Activated gamma-delta T cell (primary cell): ENCODE measurements around the gene STRN4.
"Not testable (repeated sequence)": the region's sequence is repeated elsewhere in the genome, so short reads cannot be mapped to it uniquely, and the experiment has no call there.

Experiments used
- DNase-seq: peaks from one replicate; lab custom pipeline; 2025; lab: John Stamatoyannopoulos, UW

The STRN4 gene

GRCh38 chr19:46775642-46776258 lies 29.5 kb upstream of the STRN4 start:
- DNase-seq = no peak

DNA sequence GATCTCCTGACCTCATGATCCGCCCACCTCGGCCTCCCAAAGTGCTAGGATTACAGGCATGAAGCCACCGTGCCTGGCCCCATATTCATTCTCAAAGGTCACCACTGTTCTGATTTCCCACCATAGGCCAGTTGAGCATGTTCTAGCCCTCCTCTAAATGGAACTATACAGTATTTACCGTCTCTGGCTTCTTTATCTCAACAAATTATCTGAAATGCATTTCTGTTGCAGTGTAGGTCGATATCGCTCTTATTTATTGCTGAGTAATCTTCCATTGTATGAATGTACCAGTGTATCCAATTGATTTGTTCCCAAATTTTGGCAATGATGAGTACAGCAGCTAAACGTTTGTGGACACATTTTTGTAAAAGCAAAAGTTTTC lies 26.8 kb upstream of the STRN4 start:
- no peak for DNase-seq

DNA sequence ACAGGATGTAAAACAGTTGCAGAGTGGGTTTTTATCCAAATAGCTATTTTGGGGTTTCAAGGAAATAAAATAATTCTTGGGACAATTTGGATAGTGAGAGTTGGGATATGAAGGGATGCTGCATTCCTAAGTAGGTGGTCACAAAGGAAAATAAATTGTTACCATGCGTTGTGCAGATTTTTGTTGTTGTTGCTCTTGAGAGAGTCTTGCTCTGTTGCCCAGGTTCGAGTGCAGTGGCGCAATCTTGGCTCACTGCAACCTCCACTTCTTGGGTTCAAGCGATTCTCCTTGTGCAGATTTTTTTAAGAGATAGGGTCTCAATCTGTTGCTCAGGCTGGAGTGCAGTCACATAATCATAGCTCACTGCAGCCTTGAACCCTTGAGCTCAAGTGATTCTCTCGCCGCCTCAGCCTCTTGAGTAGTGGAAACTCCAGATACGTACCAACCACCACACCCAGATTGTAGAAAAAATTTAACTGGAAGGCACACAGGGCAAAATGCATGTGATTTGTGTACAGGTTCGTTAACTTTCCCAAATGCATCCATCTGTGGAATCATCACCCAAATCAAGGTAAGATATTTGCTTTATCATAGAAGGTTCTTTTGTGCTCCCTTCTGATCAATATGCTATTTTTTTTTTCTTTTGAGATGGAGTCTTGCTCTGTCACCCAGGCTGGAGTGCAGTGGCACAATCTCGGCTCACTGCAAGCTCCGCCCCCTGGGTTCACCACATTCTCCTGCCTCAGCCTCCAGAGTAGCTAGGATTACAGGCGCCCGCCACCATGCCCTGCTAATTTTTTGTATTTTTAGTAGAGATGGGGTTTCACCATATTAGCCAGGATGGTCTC lies 26.1 kb upstream of the STRN4 start:
- DNase-seq = no peak

- not testable (repeated sequence) for DNase-seq
Measured at GRCh38 chr19:46768746-46769145, 22.5 kb upstream of the STRN4 start.

DNA sequence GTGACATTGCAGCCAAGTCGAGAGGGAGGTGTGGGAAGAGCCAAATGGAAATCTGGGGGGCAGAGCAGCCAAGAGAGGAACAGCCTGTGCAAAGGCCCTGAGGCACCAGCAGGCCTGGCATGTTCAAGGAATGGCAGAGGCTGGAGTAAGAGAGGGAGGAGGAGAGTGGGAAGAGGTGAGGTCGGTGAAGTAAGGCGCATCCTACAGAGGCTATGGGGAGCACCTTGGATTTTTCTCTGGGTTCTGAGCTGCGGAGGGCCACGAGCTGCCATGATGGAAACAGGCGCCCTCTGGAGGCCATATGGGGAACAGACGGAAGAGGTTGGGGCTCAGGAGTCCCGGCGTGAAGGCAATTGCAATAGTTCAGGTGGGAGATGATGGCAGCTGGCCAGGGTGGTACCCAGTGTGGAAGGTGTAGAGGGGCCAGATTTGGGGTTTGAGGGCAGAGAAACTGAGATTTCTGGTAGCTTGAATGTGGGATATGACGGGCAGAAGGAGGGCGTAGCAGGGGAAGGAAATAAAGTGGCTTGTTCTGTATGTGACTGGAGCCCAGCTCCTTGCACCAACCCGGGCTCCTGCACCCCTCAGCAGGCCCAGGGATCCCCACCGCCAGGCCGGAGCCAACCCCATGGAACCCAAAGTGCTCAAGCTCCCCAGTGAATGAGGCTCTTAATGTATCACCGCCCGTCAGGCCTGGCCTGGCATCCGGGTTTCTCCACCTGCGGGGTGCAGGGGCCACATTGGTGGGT lies 20.5 kb upstream of the STRN4 start:
- no peak for DNase-seq

DNA sequence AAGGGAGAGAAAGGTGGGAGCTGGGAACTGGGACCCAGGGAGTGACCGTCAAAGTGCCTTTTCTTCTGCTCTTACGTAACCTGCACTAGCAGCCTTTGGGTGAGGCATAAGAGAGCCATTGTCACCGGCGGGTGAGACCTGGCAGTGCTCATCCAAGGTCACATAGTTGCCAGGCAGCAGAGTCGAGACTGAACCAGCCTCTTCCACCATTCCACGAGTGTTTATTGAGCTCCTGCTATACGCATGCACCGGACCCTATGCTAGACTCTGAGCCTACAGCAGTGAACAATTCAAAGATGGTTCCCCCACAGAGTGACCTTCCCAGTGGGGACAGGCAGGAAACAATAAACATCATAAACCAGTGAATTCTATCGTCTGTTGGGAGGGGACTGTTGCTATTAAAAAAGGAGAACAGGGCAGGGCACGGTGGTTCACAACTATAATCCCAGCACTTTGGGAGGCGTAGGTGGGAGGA lies 18.6 kb upstream of the STRN4 start:
- no peak for DNase-seq

GRCh38 chr19:46762245-46762890 lies 16.1 kb upstream of the STRN4 start:
- DNase-seq = no peak

DNA sequence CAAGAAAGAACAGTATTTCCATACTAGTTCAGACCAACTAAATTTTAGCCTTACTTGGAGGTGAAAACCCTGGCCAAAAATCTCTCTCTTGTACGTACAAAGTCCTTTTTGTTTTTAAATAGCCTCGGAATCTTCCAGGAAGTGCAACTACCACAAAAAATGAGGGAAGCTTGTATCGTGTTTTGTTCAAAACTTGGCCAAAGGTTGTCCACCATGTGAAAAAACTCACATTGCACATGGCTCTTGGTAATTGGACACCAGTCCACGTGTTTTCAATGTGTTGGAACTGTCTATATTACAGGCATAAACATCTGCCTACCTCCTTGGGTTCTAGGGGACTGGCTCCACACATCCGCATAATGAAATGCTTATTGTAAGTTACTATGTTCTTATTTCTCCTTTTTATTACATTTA lies 15.2 kb upstream of the STRN4 start:
- DNase-seq = no peak

GRCh38 chr19:46760897-46761296 lies 14.6 kb upstream of the STRN4 start:
- not testable (repeated sequence) for DNase-seq

- no peak for DNase-seq
Measured at GRCh38 chr19:46760363-46760762, 14.1 kb upstream of the STRN4 start.

GRCh38 chr19:46759817-46760333 lies 13.6 kb upstream of the STRN4 start:
- no peak for DNase-seq

- DNase-seq = no peak
Measured at GRCh38 chr19:46759206-46759605, 13.0 kb upstream of the STRN4 start.

DNA sequence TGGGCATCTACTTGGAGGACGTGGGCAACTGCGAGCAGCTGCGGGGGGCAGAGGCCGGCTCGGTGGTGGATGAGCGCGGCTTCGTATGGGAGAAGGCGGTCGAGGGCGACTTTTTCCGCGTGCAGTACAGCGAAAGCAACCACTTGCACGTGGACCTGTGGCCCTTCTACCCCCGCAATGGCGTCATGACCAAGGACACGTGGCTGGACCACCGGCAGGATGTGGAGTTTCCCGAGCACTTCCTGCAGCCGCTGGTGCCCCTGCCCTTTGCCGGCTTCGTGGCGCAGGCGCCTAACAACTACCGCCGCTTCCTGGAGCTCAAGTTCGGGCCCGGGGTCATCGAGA lies 10.3 kb upstream of the STRN4 start:
- DNase-seq = no peak

DNA sequence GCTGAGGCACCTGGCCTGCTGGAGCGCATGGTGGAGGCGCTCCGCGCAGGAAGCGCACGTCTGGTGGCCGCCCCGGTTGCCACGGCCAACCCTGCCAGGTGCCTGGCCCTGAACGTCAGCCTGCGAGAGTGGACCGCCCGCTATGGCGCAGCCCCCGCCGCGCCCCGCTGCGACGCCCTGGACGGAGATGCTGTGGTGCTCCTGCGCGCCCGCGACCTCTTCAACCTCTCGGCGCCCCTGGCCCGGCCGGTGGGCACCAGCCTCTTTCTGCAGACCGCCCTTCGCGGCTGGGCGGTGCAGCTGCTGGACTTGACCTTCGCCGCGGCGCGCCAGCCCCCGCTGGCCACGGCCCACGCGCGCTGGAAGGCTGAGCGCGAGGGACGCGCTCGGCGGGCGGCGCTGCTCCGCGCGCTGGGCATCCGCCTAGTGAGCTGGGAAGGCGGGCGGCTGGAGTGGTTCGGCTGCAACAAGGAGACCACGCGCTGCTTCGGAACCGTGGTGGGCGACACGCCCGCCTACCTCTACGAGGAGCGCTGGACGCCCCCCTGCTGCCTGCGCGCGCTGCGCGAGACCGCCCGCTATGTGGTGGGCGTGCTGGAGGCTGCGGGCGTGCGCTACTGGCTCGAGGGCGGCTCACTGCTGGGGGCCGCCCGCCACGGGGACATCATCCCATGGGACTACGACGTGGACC lies 9.7 kb upstream of the STRN4 start:
- no peak for DNase-seq

DNA sequence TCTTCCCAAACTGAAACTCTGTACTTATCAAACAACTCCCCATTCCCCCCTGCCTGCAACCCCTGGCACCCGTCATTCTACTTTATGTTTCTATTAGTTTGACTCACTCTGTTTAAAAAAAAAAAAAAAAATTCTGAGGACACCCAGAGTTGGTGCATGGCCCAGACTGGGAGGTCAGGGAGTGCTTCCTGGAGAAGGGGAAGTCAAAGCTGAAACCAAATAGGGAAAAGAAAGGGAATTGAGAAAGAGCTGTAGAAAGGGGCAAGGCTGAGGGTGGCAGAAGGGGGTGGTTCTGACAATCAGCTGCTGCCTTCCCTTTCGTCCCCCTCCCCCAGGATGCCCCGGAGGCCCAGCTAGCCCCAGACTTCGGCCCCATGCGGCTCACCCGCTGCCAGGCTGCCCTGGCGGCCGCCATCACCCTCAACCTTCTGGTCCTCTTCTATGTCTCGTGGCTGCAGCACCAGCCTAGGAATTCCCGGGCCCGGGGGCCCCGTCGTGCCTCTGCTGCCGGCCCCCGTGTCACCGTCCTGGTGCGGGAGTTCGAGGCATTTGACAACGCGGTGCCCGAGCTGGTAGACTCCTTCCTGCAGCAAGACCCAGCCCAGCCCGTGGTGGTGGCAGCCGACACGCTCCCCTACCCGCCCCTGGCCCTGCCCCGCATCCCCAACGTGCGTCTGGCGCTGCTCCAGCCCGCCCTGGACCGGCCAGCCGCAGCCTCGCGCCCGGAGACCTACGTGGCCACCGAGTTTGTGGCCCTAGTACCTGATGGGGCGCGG lies 9.0 kb upstream of the STRN4 start:
- DNase-seq = no peak

DNA sequence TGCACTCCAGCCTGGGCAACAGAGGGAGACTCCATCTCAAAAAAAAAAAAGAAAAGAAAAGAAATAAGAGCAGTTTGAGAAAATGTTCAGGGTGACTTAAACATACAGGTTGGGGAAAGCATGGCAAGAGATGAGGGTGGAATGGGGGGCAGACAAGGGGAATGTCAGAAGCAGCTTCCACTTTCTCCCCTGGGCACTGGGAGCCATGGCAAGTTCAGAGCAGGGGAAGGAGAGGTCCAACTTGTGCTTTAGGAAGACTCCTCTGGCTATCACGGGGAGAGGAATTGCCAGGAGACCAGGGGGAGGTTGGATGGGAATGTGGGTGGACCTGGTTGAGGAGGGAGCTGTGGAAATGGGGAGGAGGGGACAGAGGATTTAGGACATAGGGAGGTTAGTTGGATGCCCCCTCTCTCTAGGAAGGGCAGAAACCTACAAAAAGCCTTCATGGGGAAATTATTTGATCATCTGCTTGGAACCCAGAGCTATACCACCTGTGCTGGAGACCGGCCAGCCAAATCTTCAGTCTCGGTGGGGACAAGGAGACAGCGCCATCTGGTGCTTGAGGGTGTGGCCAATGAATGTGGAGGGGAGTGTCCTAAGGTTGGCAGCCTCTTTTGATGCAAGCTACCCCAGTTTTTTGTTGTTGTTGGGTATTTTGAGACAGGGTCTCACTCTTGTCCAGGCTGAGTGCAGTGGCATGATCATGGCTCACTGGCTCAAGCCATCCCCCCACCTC lies 7.3 kb upstream of the STRN4 start:
- DNase-seq = no peak

GRCh38 chr19:46748325-46749109 lies 2.3 kb upstream of the STRN4 start:
- no peak for DNase-seq

DNA sequence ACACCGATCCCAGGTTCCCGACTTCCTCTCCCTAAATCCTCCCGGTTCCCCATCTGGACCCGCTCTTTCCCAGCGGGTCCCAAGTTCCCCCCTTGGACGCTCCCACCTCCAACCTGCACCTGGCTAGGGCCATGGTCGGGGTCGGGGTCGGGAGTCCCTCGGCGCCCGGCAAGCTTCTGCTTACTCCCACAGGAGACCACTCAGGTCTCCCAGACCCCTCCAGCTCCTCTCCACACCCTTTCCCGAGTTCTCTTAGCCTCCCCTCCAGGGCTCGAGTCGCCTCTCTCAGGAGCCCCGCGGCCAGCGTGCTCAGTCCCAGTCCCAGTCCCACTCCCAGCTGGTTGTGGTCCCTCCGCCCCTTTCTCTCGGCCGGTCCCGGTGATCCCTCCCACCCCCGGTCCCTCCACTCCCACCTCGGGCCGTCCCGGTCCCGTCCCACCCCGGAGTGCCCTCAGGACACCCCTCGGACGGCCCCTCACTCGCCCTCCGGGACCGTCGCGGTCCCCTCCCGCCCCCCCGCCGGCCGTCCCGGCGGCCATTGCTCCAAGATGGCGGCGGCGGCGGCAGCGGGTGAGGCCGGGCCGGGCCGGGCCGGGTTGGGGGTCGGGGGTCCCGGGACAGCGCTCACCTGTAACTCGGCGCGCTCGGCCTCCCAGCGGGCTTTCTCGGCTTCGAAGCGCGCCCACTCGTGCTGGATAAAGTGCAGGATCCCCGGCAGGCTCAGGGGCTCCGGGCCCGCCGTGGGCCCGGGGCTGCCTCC lies 549 bp downstream of the STRN4 start, which contains the start of gene FKRP:
Gene FKRP, plus strand, starts transcription at position 537 of the 760 bp plus-strand sequence. CDS start 9,394 bp downstream, outside the sequence.
- DNase-seq = no peak
